DND-41 (cell line): ENCODE results near the gene MEGF11.
A peak's percentile ranks its signal among the peaks of the same experiment; 100 is the strongest.
"Not testable (repeated sequence)": the region's sequence is repeated elsewhere in the genome, so short reads cannot be mapped to it uniquely, and the experiment has no call there.

Experiments
- ATAC-seq: fragments of 200-7000 bp; cut with Tn5 transposase; 3 replicates; pipeline ENCODE4 v1.9.1; 2021; ENCODE audit warnings: low read depth; ENCODE audit not compliant: insufficient read depth
- DNase-seq: peaks from one replicate; pipeline ENCODE4 v3.0.0-alpha.2; 2020
- H2AFZ ChIP-seq: 2 replicates; pipeline ENCODE4 v1.6.0; 2012; ENCODE audit warnings: low read depth, low read length
- H3K27ac ChIP-seq: 2 replicates; pipeline ENCODE4 v1.5.1; 2012; ENCODE audit warnings: low read length, inconsistent platforms
- H3K27me3 ChIP-seq: fragments of 200-600 bp; sonication (generic); 2 replicates; pipeline ENCODE4 v1.6.0; 2012; ENCODE audit warnings: low read length, mild to moderate bottlenecking, inconsistent platforms; ENCODE audit not compliant: insufficient read depth, poor library complexity
- H3K36me3 ChIP-seq: 2 replicates; pipeline ENCODE4 v1.5.1; 2012; ENCODE audit warnings: low read length, inconsistent platforms; ENCODE audit not compliant: insufficient read depth
- H3K4me1 ChIP-seq: 2 replicates; pipeline ENCODE4 v1.5.1; 2012; ENCODE audit warnings: mild to moderate bottlenecking, low read length; ENCODE audit not compliant: insufficient read depth
- H3K4me2 ChIP-seq: 2 replicates; pipeline ENCODE4 v1.6.0; 2012; ENCODE audit warnings: mild to moderate bottlenecking, moderate library complexity, low read length, inconsistent platforms; ENCODE audit not compliant: insufficient read depth
- H3K4me3 ChIP-seq, 2 experiments: fragments of 200-600 bp in 1 of 2; shearing (Covaris generic) in 1 of 2; 2 replicates each; pipeline ENCODE4 v1.5.1; 2012 to 2016; ENCODE audit warnings: inconsistent platforms in 2 of 2, low read length in 2 of 2, mild to moderate bottlenecking in 2 of 2, low read depth in 1 of 2, moderate library complexity in 1 of 2
- H3K79me2 ChIP-seq: 2 replicates; pipeline ENCODE4 v1.6.0; 2012; ENCODE audit warnings: low read length, inconsistent platforms; ENCODE audit not compliant: insufficient read depth
- H3K9ac ChIP-seq: 2 replicates; pipeline ENCODE4 v1.6.0; 2012; ENCODE audit warnings: low read depth, mild to moderate bottlenecking, inconsistent platforms, low read length, moderate library complexity
- H3K9me3 ChIP-seq: 2 replicates; pipeline ENCODE4 v1.5.1; 2012; ENCODE audit warnings: low read length, moderate library complexity, mild to moderate bottlenecking, inconsistent platforms; ENCODE audit not compliant: insufficient read depth, severe bottlenecking
- H4K20me1 ChIP-seq: 2 replicates; pipeline ENCODE4 v1.6.0; 2012; ENCODE audit warnings: low read length; ENCODE audit not compliant: insufficient read depth
- CTCF ChIP-seq: IDR thresholded peaks from 2 replicates; pipeline ENCODE4 v1.5.1; 2012; ENCODE audit warnings: borderline replicate concordance, low read length, moderate library complexity, mild to moderate bottlenecking; ENCODE audit not compliant: poor library complexity, severe bottlenecking; ENCODE audit errors: extremely low read depth
- EZH2 ChIP-seq: IDR thresholded peaks from 3 replicates; pipeline ENCODE4 v1.6.1; 2012; ENCODE audit warnings: borderline replicate concordance, low read depth, mild to moderate bottlenecking, moderate library complexity, low read length, inconsistent platforms; ENCODE audit not compliant: severe bottlenecking

Gene MEGF11

GRCh38 chr15:65877749-65878148 is 375.8 kb downstream of the MEGF11 start:
- no peaks in the 10 kb centered on the region for H3K27me3 ChIP-seq
- ATAC-seq (no peak), DNase-seq (no peak)
- no peaks in the 10 kb centered on the region for H3K9me3 ChIP-seq
- H3K36me3 ChIP-seq, result peaks cover 76% of the 10 kb centered on the region
- H2AFZ ChIP-seq, result no peak overlapping the region
- no peak overlapping the region for H3K9ac ChIP-seq
- no peak overlapping the region for H3K4me3 ChIP-seq
- peaks cover 27% of the 10 kb centered on the region; the same call in 1 of the 2 replicates for H3K4me1 ChIP-seq
- no peak overlapping the region for H3K4me2 ChIP-seq
- H3K27ac ChIP-seq, result no peak overlapping the region
- TF ChIP-seq EZH2 (no peak), CTCF (no peak)
- H4K20me1 ChIP-seq, result peaks cover 24% of the 10 kb centered on the region; the same call in 1 of the 2 replicates
- H3K79me2 ChIP-seq, result peaks cover 61% of the 10 kb centered on the region

- DNase-seq (no peak), ATAC-seq (no peak)
- H3K36me3 ChIP-seq, result peaks cover 58% of the 10 kb centered on the region
- no peak overlapping the region for H3K9ac ChIP-seq
- H3K79me2 ChIP-seq, result peaks cover 79% of the 10 kb centered on the region
- no peak for TF ChIP-seq CTCF
- TF ChIP-seq EZH2, result no peak
- no peak overlapping the region for H3K4me3 ChIP-seq
- H2AFZ ChIP-seq, result no peak overlapping the region
- no peak overlapping the region for H3K27ac ChIP-seq
- no peaks in the 10 kb centered on the region for H3K9me3 ChIP-seq
- H3K4me2 ChIP-seq, result no peak overlapping the region
- H3K27me3 ChIP-seq, result no peaks in the 10 kb centered on the region
- peaks cover 28% of the 10 kb centered on the region for H3K4me1 ChIP-seq
- H4K20me1 ChIP-seq, result peaks cover 28% of the 10 kb centered on the region; the same call in 1 of the 2 replicates
Measured at GRCh38 chr15:65875458-65875857, 378.1 kb downstream of the MEGF11 start.

GRCh38 chr15:65873256-65873655 is 380.3 kb downstream of the MEGF11 start:
- ATAC-seq, result no peak
- Histone ChIP-seq H3K27ac (no peak overlapping the region), H3K27me3 (no peaks in the 10 kb centered on the region), H3K79me2 (peaks cover 86% of the 10 kb centered on the region), H3K4me3 (no peak overlapping the region), H3K36me3 (peaks cover 41% of the 10 kb centered on the region), H3K4me1 (peaks cover 29% of the 10 kb centered on the region), H3K9ac (no peak overlapping the region), H2AFZ (no peak overlapping the region), H3K9me3 (no peaks in the 10 kb centered on the region), H4K20me1 (peaks cover 33% of the 10 kb centered on the region; the same call in 1 of the 2 replicates), H3K4me2 (no peak overlapping the region)
- TF ChIP-seq EZH2, result no peak
- no peak for TF ChIP-seq CTCF
- DNase-seq, result no peak

GRCh38 chr15:65872596-65872995 is 381.0 kb downstream of the MEGF11 start:
- H3K27ac ChIP-seq, result not testable (repeated sequence)

GRCh38 chr15:65871886-65872285 is 381.7 kb downstream of the MEGF11 start:
- Histone ChIP-seq H3K4me3 (peak overlapping the region in 1 of 2 experiments; percentile 91; a peak in 1 of 4 replicates), H3K4me1 (peaks cover 32% of the 10 kb centered on the region), H4K20me1 (peaks cover 28% of the 10 kb centered on the region; the same call in 1 of the 2 replicates), H3K4me2 (peak overlapping the region; percentile 68), H3K36me3 (peaks cover 27% of the 10 kb centered on the region), H3K79me2 (peaks cover 75% of the 10 kb centered on the region)
- not testable (repeated sequence) for H2AFZ ChIP-seq, H3K9ac ChIP-seq, H3K27me3 ChIP-seq, DNase-seq, H3K27ac ChIP-seq, ATAC-seq, H3K9me3 ChIP-seq

More at GRCh38 chr15:65872596-65872995, 381.0 kb downstream of the MEGF11 start:
- H3K4me1 ChIP-seq, result peaks cover 32% of the 10 kb centered on the region
- H3K9me3 ChIP-seq, H3K9ac ChIP-seq, DNase-seq, ATAC-seq, H3K4me3 ChIP-seq, H2AFZ ChIP-seq, H3K27me3 ChIP-seq, H3K4me2 ChIP-seq: not testable (repeated sequence)
- peaks cover 81% of the 10 kb centered on the region for H3K79me2 ChIP-seq
- H3K36me3 ChIP-seq, result peaks cover 34% of the 10 kb centered on the region
- H4K20me1 ChIP-seq, result peaks cover 33% of the 10 kb centered on the region; the same call in 1 of the 2 replicates
